GM23338 (cell line): Measurements from ENCODE around the gene RAB17. TPM values are rescaled to one million over a fixed set of nuclear protein-coding genes. Genes with fewer than 3 reads are reported as not detected.

ENCODE experiments used
- ATAC-seq: fragments of 200-7000 bp; cut with Tn5 transposase; 3 replicates; pipeline ENCODE4 v1.9.1; 2020
- DNase-seq: peaks from one replicate; pipeline ENCODE4 v3.0.0-alpha.2; 2015; ENCODE audit warnings: low spot score
- H2AFZ ChIP-seq: fragments of 200-600 bp; sonication (generic); 2 replicates; pipeline ENCODE4 v1.8.0; 2016; ENCODE audit warnings: antibody characterized with exemption, mild to moderate bottlenecking, moderate library complexity
- H3F3A ChIP-seq: fragments of 200-600 bp; sonication (generic); replicated peaks from 2 replicates; pipeline ENCODE4 v1.8.0; 2017; ENCODE audit warnings: antibody characterized with exemption, mixed run types, low read depth
- H3K27ac ChIP-seq: fragments of 200-600 bp; sonication (generic); 2 replicates; pipeline ENCODE4 v1.6.1; 2016; ENCODE audit warnings: low read depth
- H3K27me3 ChIP-seq: fragments of 200-600 bp; sonication (generic); 2 replicates; pipeline ENCODE4 v1.8.0; 2016; ENCODE audit warnings: mild to moderate bottlenecking, mixed run types, moderate library complexity; ENCODE audit not compliant: insufficient read depth
- H3K36me3 ChIP-seq: fragments of 200-600 bp; sonication (generic); 2 replicates; pipeline ENCODE4 v1.8.0; 2016; ENCODE audit warnings: mild to moderate bottlenecking; ENCODE audit not compliant: insufficient read depth
- H3K4me1 ChIP-seq: fragments of 200-600 bp; sonication (generic); 2 replicates; pipeline ENCODE4 v1.8.0; 2016; ENCODE audit warnings: mild to moderate bottlenecking, moderate library complexity; ENCODE audit not compliant: insufficient read depth
- H3K4me2 ChIP-seq: fragments of 200-600 bp; sonication (generic); 2 replicates; pipeline ENCODE4 v1.7.1; 2017; ENCODE audit warnings: mixed run types
- H3K4me3 ChIP-seq: fragments of 200-600 bp; sonication (generic); 2 replicates; pipeline ENCODE4 v1.6.1; 2016; ENCODE audit warnings: mixed run types
- H3K79me2 ChIP-seq: fragments of 200-600 bp; sonication (generic); replicated peaks from 2 replicates; pipeline ENCODE4 v1.8.0; 2017; ENCODE audit warnings: mild to moderate bottlenecking; ENCODE audit not compliant: insufficient read depth
- H3K9me2 ChIP-seq: fragments of 200-600 bp; sonication (generic); 2 replicates; pipeline ENCODE4 v1.8.0; 2017; ENCODE audit not compliant: insufficient read depth
- H4K20me1 ChIP-seq: fragments of 200-600 bp; sonication (generic); replicated peaks from 2 replicates; pipeline ENCODE4 v1.8.0; 2017; ENCODE audit warnings: mild to moderate bottlenecking; ENCODE audit not compliant: insufficient read depth
- H3K27ac Mint-ChIP-seq: 2 replicates; pipeline ENCODE4 v1.8.0; 2020; ENCODE audit warnings: inconsistent platforms, mild to moderate bottlenecking, moderate library complexity, mixed read lengths
- H3K27me3 Mint-ChIP-seq: 3 replicates; pipeline ENCODE4 v1.8.0; 2022; ENCODE audit warnings: low read depth, mild to moderate bottlenecking, moderate library complexity, mixed read lengths, inconsistent platforms; ENCODE audit not compliant: insufficient read depth, poor library complexity
- H3K36me3 Mint-ChIP-seq: 3 replicates; pipeline ENCODE4 v1.8.0; 2021; ENCODE audit warnings: low read depth, mild to moderate bottlenecking, inconsistent platforms, moderate library complexity, mixed read lengths
- H3K4me1 Mint-ChIP-seq: 3 replicates; pipeline ENCODE4 v1.8.0; 2020; ENCODE audit warnings: mild to moderate bottlenecking, inconsistent platforms, mixed read lengths
- H3K4me3 Mint-ChIP-seq: 3 replicates; pipeline ENCODE4 v1.8.0; 2021; ENCODE audit warnings: moderate library complexity, mild to moderate bottlenecking, inconsistent platforms, mixed read lengths
- H3K9me3 Mint-ChIP-seq: 3 replicates; pipeline ENCODE4 v1.8.0; 2020; ENCODE audit warnings: moderate library complexity, mild to moderate bottlenecking, inconsistent platforms, mixed read lengths
- CREB1 ChIP-seq: fragments of 250-450 bp; sonication (Bioruptor Pico); IDR thresholded peaks from 2 replicates; pipeline ENCODE4 v1.5.0; 2020; ENCODE audit warnings: low read depth, mild to moderate bottlenecking, moderate library complexity
- EZH2 ChIP-seq: fragments of 200-600 bp; sonication (generic); IDR thresholded peaks from one replicate; pipeline ENCODE4 v1.8.0; 2017; ENCODE audit warnings: antibody characterized with exemption, mild to moderate bottlenecking, low read depth; ENCODE audit not compliant: unreplicated experiment
- EZH2phosphoT487 ChIP-seq: fragments of 200-600 bp; sonication (generic); IDR thresholded peaks from one replicate; pipeline ENCODE4 v1.8.1; 2018; ENCODE audit warnings: antibody characterized with exemption; ENCODE audit not compliant: unreplicated experiment
- JUNB ChIP-seq: IDR thresholded peaks from one replicate; pipeline ENCODE4 v1.6.1; 2016; ENCODE audit warnings: antibody characterized with exemption; ENCODE audit not compliant: unreplicated experiment
- NANOG ChIP-seq: IDR thresholded peaks from 2 replicates; pipeline ENCODE4 v1.6.1; 2016; ENCODE audit warnings: antibody characterized with exemption, borderline replicate concordance
- POLR2AphosphoS5 ChIP-seq: IDR thresholded peaks from 2 replicates; pipeline ENCODE4 v1.6.1; 2016; ENCODE audit warnings: antibody characterized with exemption, low read depth
- STAT1 ChIP-seq: IDR thresholded peaks from one replicate; pipeline ENCODE4 v1.6.1; 2016; ENCODE audit warnings: antibody characterized with exemption; ENCODE audit not compliant: unreplicated experiment
- ZNF114 ChIP-seq: fragments of 250-450 bp; sonication (Bioruptor Pico); IDR thresholded peaks from 2 replicates; pipeline ENCODE4 v1.5.0; 2020; ENCODE audit warnings: mild to moderate bottlenecking, moderate library complexity
- ZNF331 ChIP-seq: fragments of 250-450 bp; sonication (Bioruptor Pico); IDR thresholded peaks from 2 replicates; pipeline ENCODE4 v1.5.0; 2020; ENCODE audit warnings: low read depth, mild to moderate bottlenecking, moderate library complexity
- polyA plus RNA-seq: library from polyadenylated mRNA; unstranded; fragments of >200 nt; fragmentation: Nextera tagmentation; extraction: Ambion mirVana; gene quantifications from 2 replicates; pipeline ENCODE4 v1.2.1, GENCODE V29; 2016
- total RNA-seq: library from RNA; depleted of rRNA; stranded (reverse); fragments of >200 nt; shearing (Covaris generic); gene quantifications from 2 replicates; pipeline ENCODE4 v1.2.3, GENCODE V29; 2014
- TF ChIP-seq, protein P1 (sequence below): IDR thresholded peaks from 2 replicates; pipeline ENCODE4 v1.6.1; 2016; ENCODE audit warnings: antibody characterized with exemption
- TF ChIP-seq, protein P2 (sequence below): fragments of 250-450 bp; sonication (Bioruptor Pico); IDR thresholded peaks from 2 replicates; pipeline ENCODE4 v1.5.0; 2020; ENCODE audit warnings: mild to moderate bottlenecking, moderate library complexity
- TF ChIP-seq, protein P3 (sequence below): IDR thresholded peaks from one replicate; pipeline ENCODE4 v1.6.1; 2018; ENCODE audit warnings: antibody characterized with exemption; ENCODE audit not compliant: unreplicated experiment
- TF ChIP-seq, protein P4 (sequence below), 2 experiments: fragments of 200-600 bp in 1 of 2; sonication (generic) in 1 of 2; conservative IDR thresholded peaks; 2 replicates each; pipeline versions ENCODE4 v1.5.1 to v1.6.1; 2016 to 2017; ENCODE audit warnings: antibody characterized with exemption in 2 of 2, low read depth in 2 of 2, mild to moderate bottlenecking in 2 of 2, moderate library complexity in 1 of 2

RAB17 gene
- total and polyA plus RNA-seq, 2 experiments from 2014 or later: 22.4 to 26.9 TPM

DNA sequence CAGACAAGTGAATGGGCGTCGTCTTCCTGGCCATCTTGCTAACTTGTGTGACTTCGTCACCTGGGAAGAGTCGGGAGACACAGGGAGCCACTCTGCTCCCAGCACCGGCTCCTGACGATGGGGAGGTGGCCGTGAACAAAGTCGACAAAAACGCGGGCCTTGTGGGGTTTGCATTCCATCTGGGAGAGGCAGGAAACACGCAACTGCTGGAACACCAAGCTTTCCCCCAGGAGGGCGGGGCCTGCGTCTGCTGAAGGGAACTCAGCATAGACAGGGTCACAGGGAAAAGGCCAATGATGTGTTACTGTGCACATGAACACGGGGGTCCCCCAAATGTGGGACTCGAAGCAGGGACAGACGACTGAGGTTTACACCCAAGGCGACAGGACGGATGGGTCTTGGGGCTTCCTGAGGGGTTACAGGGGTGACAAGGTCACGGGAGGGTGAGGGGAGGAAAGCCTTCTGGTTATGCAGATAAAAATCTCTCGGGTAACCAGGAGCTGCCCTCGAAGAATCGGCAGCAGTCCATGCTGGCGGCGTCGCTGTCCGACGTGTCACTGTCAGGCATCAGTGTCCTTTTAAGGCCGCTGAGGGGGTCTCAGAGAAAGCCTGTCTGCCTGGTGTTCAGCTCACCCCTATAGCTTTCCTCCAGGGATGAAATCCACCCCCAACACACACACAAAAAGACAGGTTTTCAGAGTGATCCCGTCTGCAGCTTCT is 52.4 kb downstream of the RAB17 start:
- no peak for ATAC-seq
- no peaks in the 10 kb centered on the region for H3K9me2 ChIP-seq
- peaks cover 5% of the 10 kb centered on the region for H3K27me3 Mint-ChIP-seq
- H2AFZ ChIP-seq: no peak overlapping the region
- H3K79me2 ChIP-seq: no peaks in the 10 kb centered on the region
- TF ChIP-seq, protein P1, sequence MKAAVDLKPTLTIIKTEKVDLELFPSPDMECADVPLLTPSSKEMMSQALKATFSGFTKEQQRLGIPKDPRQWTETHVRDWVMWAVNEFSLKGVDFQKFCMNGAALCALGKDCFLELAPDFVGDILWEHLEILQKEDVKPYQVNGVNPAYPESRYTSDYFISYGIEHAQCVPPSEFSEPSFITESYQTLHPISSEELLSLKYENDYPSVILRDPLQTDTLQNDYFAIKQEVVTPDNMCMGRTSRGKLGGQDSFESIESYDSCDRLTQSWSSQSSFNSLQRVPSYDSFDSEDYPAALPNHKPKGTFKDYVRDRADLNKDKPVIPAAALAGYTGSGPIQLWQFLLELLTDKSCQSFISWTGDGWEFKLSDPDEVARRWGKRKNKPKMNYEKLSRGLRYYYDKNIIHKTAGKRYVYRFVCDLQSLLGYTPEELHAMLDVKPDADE: no peak
- TF ChIP-seq, protein P2, sequence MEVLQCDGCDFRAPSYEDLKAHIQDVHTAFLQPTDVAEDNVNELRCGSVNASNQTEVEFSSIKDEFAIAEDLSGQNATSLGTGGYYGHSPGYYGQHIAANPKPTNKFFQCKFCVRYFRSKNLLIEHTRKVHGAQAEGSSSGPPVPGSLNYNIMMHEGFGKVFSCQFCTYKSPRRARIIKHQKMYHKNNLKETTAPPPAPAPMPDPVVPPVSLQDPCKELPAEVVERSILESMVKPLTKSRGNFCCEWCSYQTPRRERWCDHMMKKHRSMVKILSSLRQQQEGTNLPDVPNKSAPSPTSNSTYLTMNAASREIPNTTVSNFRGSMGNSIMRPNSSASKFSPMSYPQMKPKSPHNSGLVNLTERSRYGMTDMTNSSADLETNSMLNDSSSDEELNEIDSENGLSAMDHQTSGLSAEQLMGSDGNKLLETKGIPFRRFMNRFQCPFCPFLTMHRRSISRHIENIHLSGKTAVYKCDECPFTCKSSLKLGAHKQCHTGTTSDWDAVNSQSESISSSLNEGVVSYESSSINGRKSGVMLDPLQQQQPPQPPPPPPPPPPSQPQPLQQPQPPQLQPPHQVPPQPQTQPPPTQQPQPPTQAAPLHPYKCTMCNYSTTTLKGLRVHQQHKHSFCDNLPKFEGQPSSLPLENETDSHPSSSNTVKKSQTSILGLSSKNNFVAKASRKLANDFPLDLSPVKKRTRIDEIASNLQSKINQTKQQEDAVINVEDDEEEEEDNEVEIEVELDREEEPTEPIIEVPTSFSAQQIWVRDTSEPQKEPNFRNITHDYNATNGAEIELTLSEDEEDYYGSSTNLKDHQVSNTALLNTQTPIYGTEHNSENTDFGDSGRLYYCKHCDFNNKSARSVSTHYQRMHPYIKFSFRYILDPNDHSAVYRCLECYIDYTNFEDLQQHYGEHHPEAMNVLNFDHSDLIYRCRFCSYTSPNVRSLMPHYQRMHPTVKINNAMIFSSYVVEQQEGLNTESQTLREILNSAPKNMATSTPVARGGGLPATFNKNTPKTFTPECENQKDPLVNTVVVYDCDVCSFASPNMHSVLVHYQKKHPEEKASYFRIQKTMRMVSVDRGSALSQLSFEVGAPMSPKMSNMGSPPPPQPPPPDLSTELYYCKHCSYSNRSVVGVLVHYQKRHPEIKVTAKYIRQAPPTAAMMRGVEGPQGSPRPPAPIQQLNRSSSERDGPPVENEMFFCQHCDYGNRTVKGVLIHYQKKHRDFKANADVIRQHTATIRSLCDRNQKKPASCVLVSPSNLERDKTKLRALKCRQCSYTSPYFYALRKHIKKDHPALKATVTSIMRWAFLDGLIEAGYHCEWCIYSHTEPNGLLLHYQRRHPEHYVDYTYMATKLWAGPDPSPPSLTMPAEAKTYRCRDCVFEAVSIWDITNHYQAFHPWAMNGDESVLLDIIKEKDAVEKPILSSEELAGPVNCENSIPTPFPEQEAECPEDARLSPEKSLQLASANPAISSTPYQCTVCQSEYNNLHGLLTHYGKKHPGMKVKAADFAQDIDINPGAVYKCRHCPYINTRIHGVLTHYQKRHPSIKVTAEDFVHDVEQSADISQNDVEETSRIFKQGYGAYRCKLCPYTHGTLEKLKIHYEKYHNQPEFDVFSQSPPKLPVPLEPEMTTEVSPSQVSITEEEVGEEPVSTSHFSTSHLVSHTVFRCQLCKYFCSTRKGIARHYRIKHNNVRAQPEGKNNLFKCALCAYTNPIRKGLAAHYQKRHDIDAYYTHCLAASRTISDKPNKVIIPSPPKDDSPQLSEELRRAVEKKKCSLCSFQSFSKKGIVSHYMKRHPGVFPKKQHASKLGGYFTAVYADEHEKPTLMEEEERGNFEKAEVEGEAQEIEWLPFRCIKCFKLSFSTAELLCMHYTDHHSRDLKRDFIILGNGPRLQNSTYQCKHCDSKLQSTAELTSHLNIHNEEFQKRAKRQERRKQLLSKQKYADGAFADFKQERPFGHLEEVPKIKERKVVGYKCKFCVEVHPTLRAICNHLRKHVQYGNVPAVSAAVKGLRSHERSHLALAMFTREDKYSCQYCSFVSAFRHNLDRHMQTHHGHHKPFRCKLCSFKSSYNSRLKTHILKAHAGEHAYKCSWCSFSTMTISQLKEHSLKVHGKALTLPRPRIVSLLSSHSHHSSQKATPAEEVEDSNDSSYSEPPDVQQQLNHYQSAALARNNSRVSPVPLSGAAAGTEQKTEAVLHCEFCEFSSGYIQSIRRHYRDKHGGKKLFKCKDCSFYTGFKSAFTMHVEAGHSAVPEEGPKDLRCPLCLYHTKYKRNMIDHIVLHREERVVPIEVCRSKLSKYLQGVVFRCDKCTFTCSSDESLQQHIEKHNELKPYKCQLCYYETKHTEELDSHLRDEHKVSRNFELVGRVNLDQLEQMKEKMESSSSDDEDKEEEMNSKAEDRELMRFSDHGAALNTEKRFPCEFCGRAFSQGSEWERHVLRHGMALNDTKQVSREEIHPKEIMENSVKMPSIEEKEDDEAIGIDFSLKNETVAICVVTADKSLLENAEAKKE (CRISPR knock-in tag): no peak
- no peak for TF ChIP-seq EZH2
- TF ChIP-seq ZNF114 (CRISPR knock-in tag): no peak
- no peak for TF ChIP-seq CREB1 (CRISPR knock-in tag)
- TF ChIP-seq STAT1: no peak
- TF ChIP-seq ZNF331 (CRISPR knock-in tag): no peak
- no peak for TF ChIP-seq POLR2AphosphoS5
- TF ChIP-seq, protein P3, sequence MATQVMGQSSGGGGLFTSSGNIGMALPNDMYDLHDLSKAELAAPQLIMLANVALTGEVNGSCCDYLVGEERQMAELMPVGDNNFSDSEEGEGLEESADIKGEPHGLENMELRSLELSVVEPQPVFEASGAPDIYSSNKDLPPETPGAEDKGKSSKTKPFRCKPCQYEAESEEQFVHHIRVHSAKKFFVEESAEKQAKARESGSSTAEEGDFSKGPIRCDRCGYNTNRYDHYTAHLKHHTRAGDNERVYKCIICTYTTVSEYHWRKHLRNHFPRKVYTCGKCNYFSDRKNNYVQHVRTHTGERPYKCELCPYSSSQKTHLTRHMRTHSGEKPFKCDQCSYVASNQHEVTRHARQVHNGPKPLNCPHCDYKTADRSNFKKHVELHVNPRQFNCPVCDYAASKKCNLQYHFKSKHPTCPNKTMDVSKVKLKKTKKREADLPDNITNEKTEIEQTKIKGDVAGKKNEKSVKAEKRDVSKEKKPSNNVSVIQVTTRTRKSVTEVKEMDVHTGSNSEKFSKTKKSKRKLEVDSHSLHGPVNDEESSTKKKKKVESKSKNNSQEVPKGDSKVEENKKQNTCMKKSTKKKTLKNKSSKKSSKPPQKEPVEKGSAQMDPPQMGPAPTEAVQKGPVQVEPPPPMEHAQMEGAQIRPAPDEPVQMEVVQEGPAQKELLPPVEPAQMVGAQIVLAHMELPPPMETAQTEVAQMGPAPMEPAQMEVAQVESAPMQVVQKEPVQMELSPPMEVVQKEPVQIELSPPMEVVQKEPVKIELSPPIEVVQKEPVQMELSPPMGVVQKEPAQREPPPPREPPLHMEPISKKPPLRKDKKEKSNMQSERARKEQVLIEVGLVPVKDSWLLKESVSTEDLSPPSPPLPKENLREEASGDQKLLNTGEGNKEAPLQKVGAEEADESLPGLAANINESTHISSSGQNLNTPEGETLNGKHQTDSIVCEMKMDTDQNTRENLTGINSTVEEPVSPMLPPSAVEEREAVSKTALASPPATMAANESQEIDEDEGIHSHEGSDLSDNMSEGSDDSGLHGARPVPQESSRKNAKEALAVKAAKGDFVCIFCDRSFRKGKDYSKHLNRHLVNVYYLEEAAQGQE: no peak
- no peak for TF ChIP-seq NANOG
- no peak for TF ChIP-seq EZH2phosphoT487
- TF ChIP-seq, protein P4, sequence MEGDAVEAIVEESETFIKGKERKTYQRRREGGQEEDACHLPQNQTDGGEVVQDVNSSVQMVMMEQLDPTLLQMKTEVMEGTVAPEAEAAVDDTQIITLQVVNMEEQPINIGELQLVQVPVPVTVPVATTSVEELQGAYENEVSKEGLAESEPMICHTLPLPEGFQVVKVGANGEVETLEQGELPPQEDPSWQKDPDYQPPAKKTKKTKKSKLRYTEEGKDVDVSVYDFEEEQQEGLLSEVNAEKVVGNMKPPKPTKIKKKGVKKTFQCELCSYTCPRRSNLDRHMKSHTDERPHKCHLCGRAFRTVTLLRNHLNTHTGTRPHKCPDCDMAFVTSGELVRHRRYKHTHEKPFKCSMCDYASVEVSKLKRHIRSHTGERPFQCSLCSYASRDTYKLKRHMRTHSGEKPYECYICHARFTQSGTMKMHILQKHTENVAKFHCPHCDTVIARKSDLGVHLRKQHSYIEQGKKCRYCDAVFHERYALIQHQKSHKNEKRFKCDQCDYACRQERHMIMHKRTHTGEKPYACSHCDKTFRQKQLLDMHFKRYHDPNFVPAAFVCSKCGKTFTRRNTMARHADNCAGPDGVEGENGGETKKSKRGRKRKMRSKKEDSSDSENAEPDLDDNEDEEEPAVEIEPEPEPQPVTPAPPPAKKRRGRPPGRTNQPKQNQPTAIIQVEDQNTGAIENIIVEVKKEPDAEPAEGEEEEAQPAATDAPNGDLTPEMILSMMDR (conservative IDR thresholded peaks at IDR 0.05; ENCODE audit: low read depth in 2 of 2): no peak
- TF ChIP-seq JUNB: no peak
- H3K27ac ChIP-seq: no peak overlapping the region
- no peaks in the 10 kb centered on the region for H3K27me3 ChIP-seq
- H3K4me3 Mint-ChIP-seq: no peak overlapping the region
- no peaks in the 10 kb centered on the region; the same call in 2 of the 3 replicates for H3K36me3 Mint-ChIP-seq
- peak; percentile 39 for DNase-seq
- H3K4me1 ChIP-seq: no peaks in the 10 kb centered on the region
- H3K4me3 ChIP-seq: no peak overlapping the region
- H3K4me2 ChIP-seq: no peak overlapping the region
- H3K4me1 Mint-ChIP-seq: peaks cover 7% of the 10 kb centered on the region
- no peaks in the 10 kb centered on the region for H4K20me1 ChIP-seq
- no peaks in the 10 kb centered on the region for H3K36me3 ChIP-seq
- H3K27ac Mint-ChIP-seq: no peak overlapping the region
- H3K9me3 Mint-ChIP-seq: peaks cover 3% of the 10 kb centered on the region; the same call in 1 of the 3 replicates
- no peaks in the 10 kb centered on the region for H3F3A ChIP-seq
